ENCODE data around the gene LTK. TPM values are rescaled to one million over a fixed set of nuclear protein-coding genes. Genes with fewer than 3 reads are reported as not detected.

LTK gene
- total and polyA plus RNA-seq, 8 donors = 1.6 to 4.0 (median 2.5) TPM

DNA sequence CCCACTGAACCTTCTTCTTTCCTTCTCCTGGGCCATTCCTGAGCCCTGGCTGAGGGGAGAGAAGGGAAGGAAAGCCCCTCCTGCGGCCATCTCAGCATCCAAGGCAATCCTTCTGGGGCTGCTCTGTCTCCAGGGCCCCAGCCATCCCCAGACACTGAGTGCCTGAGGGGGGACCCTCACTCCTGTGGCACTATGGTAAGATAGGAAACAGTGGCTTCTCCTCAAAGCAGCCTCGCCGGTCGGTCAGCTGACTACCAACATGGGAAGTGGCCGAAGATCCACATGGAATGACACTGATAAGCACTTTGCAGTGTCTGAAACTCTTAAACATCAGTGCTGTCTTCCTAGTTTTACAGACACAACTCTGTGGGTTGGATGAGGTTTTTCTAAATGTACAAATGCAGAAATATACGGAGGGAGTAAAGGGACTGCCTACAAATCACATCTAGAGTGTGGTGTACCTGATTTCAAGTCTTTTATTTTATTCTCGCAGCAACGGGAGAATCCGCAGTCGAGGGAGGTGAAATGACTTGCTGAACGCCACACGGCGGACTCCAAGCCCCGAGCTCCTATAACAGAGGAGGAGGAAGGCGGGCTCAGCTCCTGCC, 20.9 kb downstream of the LTK start:
- DNase-seq = no peak
- H3K27me3 ChIP-seq = peaks cover 22 to 73% of the 10 kb centered on the region in 2 donors
- H3K9me3 ChIP-seq = no peaks in the 10 kb centered on the region
- TF ChIP-seq CTCF (IDR thresholded peaks at IDR 0.05) = no peak
- intact Hi-C loops (cut with DNase I) = no loop called here
- peak overlapping the region in 1 of 2 donors; percentile 33 for H3K27ac ChIP-seq
- peaks cover 25 to 40% of the 10 kb centered on the region in 2 donors for H3K4me1 ChIP-seq
- no peak for ATAC-seq
- no peaks in the 10 kb centered on the region for H3K36me3 ChIP-seq
- peak overlapping the region; percentile 67 to 69 for H3K4me3 ChIP-seq

- peaks cover 22 to 65% of the 10 kb centered on the region in 2 donors for H3K27me3 ChIP-seq
- intact Hi-C loops (cut with DNase I) = no loop called here
- ATAC-seq = no peak
These were observed 21.7 kb downstream of the LTK start for GRCh38 chr15:41491889-41492288.

GRCh38 chr15:41490355-41490754, 23.3 kb downstream of the LTK start:
- intact Hi-C loops (cut with DNase I) = no loop called here

More at GRCh38 chr15:41491889-41492288, 21.7 kb downstream of the LTK start:
- peaks cover 25 to 40% of the 10 kb centered on the region in 2 donors for H3K4me1 ChIP-seq
- no peak overlapping the region for H3K27ac ChIP-seq
- H3K36me3 ChIP-seq = no peaks in the 10 kb centered on the region
- TF ChIP-seq CTCF (IDR thresholded peaks at IDR 0.05) = no peak
- no peak overlapping the region for H3K4me3 ChIP-seq
- no peaks in the 10 kb centered on the region for H3K9me3 ChIP-seq
- DNase-seq = no peak

GRCh38 chr15:41489641-41490040, 24.0 kb downstream of the LTK start:
- ATAC-seq (no peak), DNase-seq (no peak)
- Histone ChIP-seq H3K27me3 (peaks cover 7 to 48% of the 10 kb centered on the region in 2 donors), H3K27ac (no peak overlapping the region), H3K9me3 (no peaks in the 10 kb centered on the region), H3K36me3 (no peaks in the 10 kb centered on the region), H3K4me3 (no peak overlapping the region), H3K4me1 (peaks cover 17 to 23% of the 10 kb centered on the region in 2 donors)
- no peak for TF ChIP-seq CTCF (IDR thresholded peaks at IDR 0.05)
- intact Hi-C loops (cut with DNase I) = no loop called here

More at GRCh38 chr15:41490355-41490754, 23.3 kb downstream of the LTK start:
- H3K27ac ChIP-seq = no peak overlapping the region
- ATAC-seq (no peak), DNase-seq (no peak)
- no peak overlapping the region for H3K4me3 ChIP-seq
- TF ChIP-seq CTCF (IDR thresholded peaks at IDR 0.05) = no peak
- H3K9me3 ChIP-seq = no peaks in the 10 kb centered on the region
- no peaks in the 10 kb centered on the region for H3K36me3 ChIP-seq
- peaks cover 25 to 30% of the 10 kb centered on the region in 2 donors for H3K4me1 ChIP-seq
- H3K27me3 ChIP-seq = peaks cover 14 to 55% of the 10 kb centered on the region in 2 donors

- no peak overlapping the region for H3K27ac ChIP-seq
- peaks cover 5 to 7% of the 10 kb centered on the region in 2 donors for H3K4me1 ChIP-seq
- H3K36me3 ChIP-seq = peaks cover 0 to 10% of the 10 kb centered on the region in 2 donors
- no peak for ATAC-seq
- DNase-seq = no peak
- peaks cover 0 to 31% of the 10 kb centered on the region in 2 donors for H3K27me3 ChIP-seq
- no peak overlapping the region for H3K4me3 ChIP-seq
- H3K9me3 ChIP-seq = no peaks in the 10 kb centered on the region
- intact Hi-C loops (cut with DNase I) = no loop called here
- no peak for TF ChIP-seq CTCF (IDR thresholded peaks at IDR 0.05)
These were observed 25.8 kb downstream of the LTK start for GRCh38 chr15:41487802-41488201.
